Mesothelial cell of epicardium (in vitro differentiated cells): ENCODE data around the gene PGAP6. TPM values are rescaled to one million over a fixed set of nuclear protein-coding genes. Genes with fewer than 3 reads are reported as not detected.
"Not testable (repeated sequence)": the region's sequence is repeated elsewhere in the genome, so short reads cannot be mapped to it uniquely, and the experiment has no call there.

Source experiments
- DNase-seq, 2 experiments: peaks; one replicate each; pipeline ENCODE4 v3.0.0; 2021; ENCODE audit warnings: low spot score in 2 of 2; ENCODE audit not compliant: unreplicated experiment in 2 of 2
- H3K27ac Mint-ChIP-seq: 2 replicates; pipeline ENCODE4 v1.8.0; 2021; ENCODE audit warnings: mixed read lengths
- H3K27me3 Mint-ChIP-seq: 2 replicates; pipeline ENCODE4 v1.8.0; 2021; ENCODE audit warnings: low read depth, mixed read lengths
- H3K36me3 Mint-ChIP-seq: 2 replicates; pipeline ENCODE4 v1.8.0; 2021; ENCODE audit warnings: mixed read lengths
- H3K4me1 Mint-ChIP-seq: 2 replicates; pipeline ENCODE4 v1.8.0; 2021; ENCODE audit warnings: mixed read lengths
- H3K4me3 Mint-ChIP-seq: 2 replicates; pipeline ENCODE4 v1.8.0; 2021; ENCODE audit warnings: mild to moderate bottlenecking, moderate library complexity, mixed read lengths
- H3K9me3 Mint-ChIP-seq: 2 replicates; pipeline ENCODE4 v1.8.0; 2021; ENCODE audit warnings: mixed read lengths
- total RNA-seq: library from RNA; stranded (reverse); gene quantifications from 3 replicates; pipeline ENCODE4 v1.2.1, GENCODE V29; 2021
- TF ChIP-seq, protein P1 (sequence below): fragments of 200-600 bp; sonication (generic); IDR thresholded peaks from one replicate; pipeline ENCODE4 v1.5.0; 2021; ENCODE audit warnings: antibody characterized with exemption; ENCODE audit not compliant: unreplicated experiment

The PGAP6 gene
- total RNA-seq, 1 donor from 2014 or later: 51.4 TPM

GRCh38 chr16:381012-381788 lies 578 bp downstream of the PGAP6 start:
- no peaks in the 10 kb centered on the region for H3K9me3 Mint-ChIP-seq
- peak overlapping the region; percentile 71 for H3K4me3 Mint-ChIP-seq
- peak in 1 of 2 experiments; percentile 31 for DNase-seq

GRCh38 chr16:380762-381011 lies 1.1 kb downstream of the PGAP6 start:
- peak overlapping the region; percentile 25 for H3K27ac Mint-ChIP-seq
- TF ChIP-seq, protein P1, sequence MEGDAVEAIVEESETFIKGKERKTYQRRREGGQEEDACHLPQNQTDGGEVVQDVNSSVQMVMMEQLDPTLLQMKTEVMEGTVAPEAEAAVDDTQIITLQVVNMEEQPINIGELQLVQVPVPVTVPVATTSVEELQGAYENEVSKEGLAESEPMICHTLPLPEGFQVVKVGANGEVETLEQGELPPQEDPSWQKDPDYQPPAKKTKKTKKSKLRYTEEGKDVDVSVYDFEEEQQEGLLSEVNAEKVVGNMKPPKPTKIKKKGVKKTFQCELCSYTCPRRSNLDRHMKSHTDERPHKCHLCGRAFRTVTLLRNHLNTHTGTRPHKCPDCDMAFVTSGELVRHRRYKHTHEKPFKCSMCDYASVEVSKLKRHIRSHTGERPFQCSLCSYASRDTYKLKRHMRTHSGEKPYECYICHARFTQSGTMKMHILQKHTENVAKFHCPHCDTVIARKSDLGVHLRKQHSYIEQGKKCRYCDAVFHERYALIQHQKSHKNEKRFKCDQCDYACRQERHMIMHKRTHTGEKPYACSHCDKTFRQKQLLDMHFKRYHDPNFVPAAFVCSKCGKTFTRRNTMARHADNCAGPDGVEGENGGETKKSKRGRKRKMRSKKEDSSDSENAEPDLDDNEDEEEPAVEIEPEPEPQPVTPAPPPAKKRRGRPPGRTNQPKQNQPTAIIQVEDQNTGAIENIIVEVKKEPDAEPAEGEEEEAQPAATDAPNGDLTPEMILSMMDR: no peak

More at GRCh38 chr16:381012-381788, 578 bp downstream of the PGAP6 start:
- H3K4me1 Mint-ChIP-seq: peaks cover 27% of the 10 kb centered on the region
- peak overlapping the region; percentile 25 for H3K27ac Mint-ChIP-seq
- no peaks in the 10 kb centered on the region for H3K36me3 Mint-ChIP-seq
- TF ChIP-seq, protein P1: no peak
- no peaks in the 10 kb centered on the region for H3K27me3 Mint-ChIP-seq

DNA sequence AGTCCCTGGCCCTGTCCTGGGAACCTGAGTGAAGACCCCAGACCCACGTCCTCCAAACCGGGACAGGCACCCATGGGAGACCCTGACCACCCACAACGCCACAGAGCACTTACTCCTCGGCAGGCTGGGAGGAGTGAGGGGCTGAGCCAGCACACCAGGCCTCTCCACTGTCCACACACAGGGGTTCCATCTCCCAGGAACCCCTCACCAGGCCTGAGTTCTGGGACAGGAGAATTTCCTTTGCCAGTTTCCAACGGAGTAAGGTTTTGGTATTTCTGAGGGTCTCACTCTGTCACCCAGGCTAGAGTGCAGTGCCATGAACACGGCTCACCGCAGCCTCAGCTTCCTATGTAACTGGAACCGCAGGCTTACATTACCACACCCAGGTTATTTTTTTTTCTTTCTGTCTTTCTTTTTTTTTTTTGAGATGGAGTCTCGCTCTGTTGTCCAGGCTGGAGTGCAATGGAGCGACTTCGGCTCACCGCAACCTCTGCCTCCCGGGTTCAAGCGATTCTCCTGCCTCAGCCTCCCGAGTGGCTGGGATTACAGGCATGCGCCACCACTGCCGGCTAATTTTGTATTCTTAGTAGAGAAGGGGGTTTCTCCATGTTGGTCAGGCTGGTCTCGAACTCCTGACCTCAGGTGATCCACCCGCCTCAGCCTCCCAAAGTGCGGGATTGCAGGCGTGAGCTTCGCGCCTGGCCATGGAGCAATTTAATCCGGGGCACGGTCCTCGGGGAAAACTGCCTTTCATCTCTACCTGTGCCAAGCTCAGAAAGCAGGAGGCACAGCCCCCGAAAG lies 1.6 kb downstream of the PGAP6 start:
- Mint-ChIP-seq H3K4me1 (peaks cover 26% of the 10 kb centered on the region), H3K4me3 (peak overlapping the region; percentile 71), H3K27me3 (no peaks in the 10 kb centered on the region), H3K27ac (no peak overlapping the region), H3K36me3 (no peaks in the 10 kb centered on the region), H3K9me3 (no peaks in the 10 kb centered on the region)
- DNase-seq: no peak
- TF ChIP-seq, protein P1: no peak

More at GRCh38 chr16:380762-381011, 1.1 kb downstream of the PGAP6 start:
- no peaks in the 10 kb centered on the region for H3K9me3 Mint-ChIP-seq
- no peaks in the 10 kb centered on the region for H3K27me3 Mint-ChIP-seq
- no peaks in the 10 kb centered on the region for H3K36me3 Mint-ChIP-seq
- peaks cover 26% of the 10 kb centered on the region for H3K4me1 Mint-ChIP-seq
- H3K4me3 Mint-ChIP-seq: peak overlapping the region; percentile 71
- DNase-seq: no peak

GRCh38 chr16:379183-379960 lies 2.4 kb downstream of the PGAP6 start:
- no peak overlapping the region for H3K27ac Mint-ChIP-seq
- DNase-seq: peak in 1 of 2 experiments; percentile 18
- H3K4me1 Mint-ChIP-seq: peaks cover 26% of the 10 kb centered on the region
- TF ChIP-seq, protein P1: no peak
- no peaks in the 10 kb centered on the region for H3K9me3 Mint-ChIP-seq
- H3K4me3 Mint-ChIP-seq: peak overlapping the region; percentile 71
- H3K36me3 Mint-ChIP-seq: no peaks in the 10 kb centered on the region
- H3K27me3 Mint-ChIP-seq: no peaks in the 10 kb centered on the region

- H3K9me3 Mint-ChIP-seq: no peaks in the 10 kb centered on the region
- H3K27ac Mint-ChIP-seq: no peak overlapping the region
- H3K27me3 Mint-ChIP-seq: no peaks in the 10 kb centered on the region
- DNase-seq: no peak
- TF ChIP-seq, protein P1: no peak
- H3K36me3 Mint-ChIP-seq: no peaks in the 10 kb centered on the region
- no peak overlapping the region for H3K4me3 Mint-ChIP-seq
- peaks cover 25% of the 10 kb centered on the region for H3K4me1 Mint-ChIP-seq
These were observed 3.0 kb downstream of the PGAP6 start for GRCh38 chr16:378821-379182.

DNA sequence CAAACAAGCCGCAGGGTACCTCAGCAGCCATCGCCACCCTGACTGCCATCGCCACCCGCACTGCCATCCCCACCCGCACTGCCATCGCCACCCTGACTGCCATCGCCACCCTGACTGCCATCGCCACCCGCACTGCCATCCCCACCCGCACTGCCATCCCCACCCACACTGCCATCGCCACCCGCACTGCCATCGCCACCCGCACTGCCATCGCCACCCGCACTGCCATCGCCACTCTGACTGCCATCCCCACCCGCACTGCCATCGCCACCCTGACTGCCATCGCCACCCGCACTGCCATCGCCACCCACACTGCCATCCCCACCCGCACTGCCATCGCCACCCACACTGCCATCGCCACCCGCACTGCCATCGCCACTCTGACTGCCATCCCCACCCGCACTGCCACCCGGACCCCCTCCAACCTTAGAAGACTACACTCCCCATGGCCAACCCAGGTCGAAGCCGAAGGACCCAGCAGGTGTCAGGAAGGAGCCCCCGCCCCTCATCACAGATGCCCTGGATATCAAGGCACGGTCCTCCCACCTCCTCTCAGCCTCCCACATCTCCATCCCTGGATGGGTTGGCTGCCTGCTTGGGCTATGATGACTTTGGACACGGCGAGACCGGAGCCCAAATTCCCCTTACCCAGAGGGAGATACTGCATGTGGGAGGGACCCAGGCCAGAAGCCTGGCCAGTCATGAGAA lies 3.5 kb downstream of the PGAP6 start:
- not testable (repeated sequence) for H3K36me3 Mint-ChIP-seq, H3K27me3 Mint-ChIP-seq, H3K27ac Mint-ChIP-seq, H3K9me3 Mint-ChIP-seq, H3K4me3 Mint-ChIP-seq, DNase-seq
- peaks cover 20% of the 10 kb centered on the region for H3K4me1 Mint-ChIP-seq
